H1 (cell line): ENCODE results near the gene ATF7IP2.

Experiments used
- ASH2L ChIP-seq: fragments of 200-600, 300-600 bp; sonication (generic); IDR thresholded peaks from one replicate; pipeline ENCODE4 v1.7.1; 2017; ENCODE audit warnings: low read length
- ATF3 ChIP-seq: IDR thresholded peaks from 2 replicates; pipeline ENCODE4 v1.6.1; 2011; ENCODE audit warnings: low read depth, mild to moderate bottlenecking, low read length; ENCODE audit not compliant: insufficient read depth
- CBX8 ChIP-seq: fragments of 300-800, 300-1000 bp; sonication (generic); IDR thresholded peaks from 2 replicates; pipeline ENCODE4 v1.7.1; 2016; ENCODE audit warnings: low read depth, low read length, borderline replicate concordance
- CTCF ChIP-seq, 3 experiments: IDR thresholded peaks; 1 replicate in 2 of 3; 2 replicates in 1 of 3; pipeline versions ENCODE4 v1.5.1 to v1.6.1; 2011; ENCODE audit warnings: low read length in 3 of 3, mild to moderate bottlenecking in 3 of 3, inconsistent platforms in 2 of 3, low read depth in 1 of 3, moderate library complexity in 1 of 3; ENCODE audit not compliant: insufficient read depth in 1 of 3; ENCODE audit errors: control extremely low read depth in 1 of 3
- EGR1 ChIP-seq: IDR thresholded peaks from 2 replicates; pipeline ENCODE4 v1.6.1; 2011; ENCODE audit warnings: low read depth, low read length, borderline replicate concordance
- EP300 ChIP-seq, 2 experiments: IDR thresholded peaks; 1 replicate in 1 of 2; 2 replicates in 1 of 2; pipeline ENCODE4 v1.6.1; 2011 to 2012; ENCODE audit warnings: low read depth in 2 of 2, low read length in 2 of 2, mild to moderate bottlenecking in 2 of 2, borderline replicate concordance in 1 of 2, inconsistent platforms in 1 of 2, moderate library complexity in 1 of 2
- EZH2 ChIP-seq: fragments of 200-600 bp; sonication (generic); IDR thresholded peaks from 2 replicates; pipeline ENCODE4 v1.7.1; 2012; ENCODE audit warnings: low read depth, mild to moderate bottlenecking, moderate library complexity, low read length, inconsistent platforms; ENCODE audit not compliant: severe bottlenecking
- MAX ChIP-seq: IDR thresholded peaks from 2 replicates; pipeline ENCODE4 v1.6.1; 2012; ENCODE audit warnings: inconsistent platforms
- SP1 ChIP-seq: IDR thresholded peaks from 2 replicates; pipeline ENCODE4 v1.6.1; 2011; ENCODE audit warnings: low read depth, low read length
- SRF ChIP-seq: IDR thresholded peaks from 2 replicates; pipeline ENCODE4 v1.6.1; 2011; ENCODE audit warnings: mild to moderate bottlenecking, low read depth, low read length, moderate library complexity
- ZNF274 ChIP-seq: IDR thresholded peaks from 2 replicates; pipeline ENCODE4 v1.7.0; 2012; ENCODE audit warnings: low read length, borderline replicate concordance; ENCODE audit errors: extremely low read depth

GRCh38 chr16:10349851-10350250 lies 36.0 kb upstream of the ATF7IP2 start:
- TF ChIP-seq CTCF (IDR thresholded peaks at IDR 0.05; ENCODE audit: control extremely low read depth in 1 of 3, insufficient read depth in 1 of 3, low read depth in 1 of 3, low read length in 3 of 3) (no peak), EP300 (IDR thresholded peaks at IDR 0.05; ENCODE audit: borderline replicate concordance in 1 of 2, low read depth in 2 of 2, low read length in 2 of 2) (no peak), EZH2 (no peak), SRF (no peak), EGR1 (no peak), SP1 (no peak), MAX (no peak), ZNF274 (no peak), ASH2L (no peak), ATF3 (no peak), CBX8 (no peak)
